Amygdala (tissue), 56 donors: ENCODE results near the gene DUSP7.
"Not testable (repeated sequence)": the region's sequence is repeated elsewhere in the genome, so short reads cannot be mapped to it uniquely, and the experiment has no call there.

Experiments
- DNase-seq, 56 donors: peaks; one replicate each; lab custom pipeline; 2025; lab: John Stamatoyannopoulos, UW

DUSP7 gene

DNA sequence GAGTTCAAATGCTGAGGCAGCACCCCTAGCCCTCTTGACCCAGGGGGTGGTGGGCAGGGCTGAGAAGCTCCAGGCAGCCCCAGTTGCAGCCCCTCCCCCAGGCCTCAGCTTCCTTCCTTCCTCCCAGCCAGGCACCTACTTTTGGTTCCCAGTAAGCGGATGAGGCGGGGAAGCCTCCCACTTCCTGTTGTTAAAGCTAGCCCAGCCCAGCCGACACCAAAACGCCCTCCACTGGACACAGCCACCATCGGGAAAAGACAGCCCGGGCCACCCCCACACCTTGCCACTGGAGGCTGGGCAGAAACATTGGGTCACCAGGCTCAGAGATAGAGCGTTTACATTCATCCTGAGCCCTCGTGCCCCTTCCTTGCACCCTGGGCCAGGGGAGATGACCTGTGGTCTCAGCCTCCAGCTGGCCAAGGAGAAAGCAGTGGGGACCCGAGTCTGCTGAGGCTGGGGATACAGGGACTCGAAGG lies 3.5 kb downstream of the DUSP7 start:
- peak in 52 of 56 donors; percentile 30 to 86 (median 70) for DNase-seq

DNA sequence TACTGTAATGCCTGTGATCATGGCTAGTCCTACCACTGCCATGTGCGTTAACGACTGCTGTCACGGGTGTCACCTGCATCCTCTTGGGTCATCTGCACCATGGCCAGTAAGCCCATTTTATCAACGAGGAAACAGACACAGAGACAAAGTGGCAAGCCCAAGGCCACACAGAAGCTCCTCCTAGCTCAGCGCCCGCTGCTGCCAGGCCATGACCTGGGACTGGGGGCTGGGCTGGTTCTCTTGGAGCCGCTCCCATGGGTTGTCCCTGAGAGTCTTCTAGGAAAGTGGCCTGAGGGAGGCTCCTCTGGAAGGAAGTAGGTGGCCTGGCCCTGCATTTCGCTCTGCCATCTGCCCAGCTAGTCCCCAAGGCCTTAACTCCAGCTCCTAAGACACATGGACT lies 4.9 kb downstream of the DUSP7 start:
- DNase-seq: no peak

DNA sequence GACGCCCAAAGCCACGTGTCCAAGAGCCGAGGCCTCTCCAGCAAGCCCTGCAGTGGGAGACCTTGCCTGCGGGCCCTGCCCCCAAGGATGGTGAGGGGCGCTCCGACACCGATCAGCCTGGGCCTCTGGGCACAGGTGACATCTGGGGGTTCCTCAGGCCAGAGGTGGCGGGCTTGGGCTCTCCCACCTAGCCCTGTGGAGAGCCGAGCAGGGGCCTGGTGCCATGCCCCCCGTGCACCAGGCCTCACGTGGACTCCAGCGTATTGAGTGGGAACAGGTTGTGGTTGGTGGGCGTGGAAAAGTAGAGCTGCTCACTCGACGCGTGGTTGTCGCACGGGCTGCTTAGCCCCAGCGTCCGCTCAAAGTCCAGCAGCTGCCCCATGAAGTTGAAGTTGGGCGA lies 5.8 kb downstream of the DUSP7 start:
- no peak for DNase-seq

DNA sequence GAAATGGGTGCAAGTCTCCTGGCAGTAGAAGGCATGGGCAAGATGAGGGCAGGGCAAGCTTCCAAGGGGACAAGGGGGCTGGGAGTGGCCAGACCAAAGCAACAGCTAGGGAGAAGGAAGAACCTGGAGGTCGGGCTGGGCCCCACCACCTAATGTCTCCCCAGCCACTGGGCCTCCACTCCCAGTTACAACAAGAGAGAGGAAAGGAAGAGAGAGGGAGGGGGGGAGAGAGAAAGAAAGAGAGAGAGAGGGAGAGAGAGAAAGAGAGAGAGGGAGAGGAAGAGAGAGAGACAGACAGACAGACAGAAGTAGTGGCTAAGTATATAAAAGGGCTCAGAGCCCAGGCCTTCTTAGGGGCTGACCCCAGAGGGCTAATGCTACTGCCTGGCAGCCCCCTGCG lies 6.9 kb downstream of the DUSP7 start:
- no peak for DNase-seq

DNA sequence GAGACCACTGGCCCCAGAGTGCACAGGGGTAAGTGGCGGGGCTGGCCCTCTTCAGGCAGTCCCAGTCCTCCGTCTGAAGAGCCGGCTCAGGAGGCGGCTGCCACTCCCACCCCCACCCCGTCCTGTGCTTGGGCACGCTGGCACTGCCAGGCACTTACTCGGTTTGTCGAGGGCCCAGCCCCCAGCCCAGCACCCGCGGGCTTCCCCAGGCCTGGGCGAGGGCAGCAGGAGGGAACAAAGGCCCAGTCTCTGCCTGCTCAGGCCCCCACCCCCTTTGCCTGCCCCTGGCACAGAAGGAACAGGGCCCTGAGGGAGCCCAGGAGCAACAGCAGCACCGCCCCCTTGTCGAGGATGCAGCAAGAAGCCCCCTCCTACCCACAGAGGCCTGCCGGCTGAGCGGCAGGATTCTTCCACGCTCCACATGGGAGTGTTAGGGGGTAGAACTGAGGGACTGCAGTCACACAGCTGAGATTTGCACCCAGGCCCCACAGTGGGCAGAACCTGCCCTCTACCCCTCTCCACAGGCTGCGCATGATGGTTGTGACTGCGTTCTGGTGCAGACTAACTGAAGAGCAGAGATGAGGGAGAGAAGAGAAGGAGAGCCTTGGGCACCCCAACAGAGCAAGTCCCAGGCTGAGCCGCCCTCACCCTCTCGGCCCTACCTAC lies 8.9 kb downstream of the DUSP7 start:
- peak in 54 of 56 donors; percentile 41 to 96 (median 86) for DNase-seq

DNA sequence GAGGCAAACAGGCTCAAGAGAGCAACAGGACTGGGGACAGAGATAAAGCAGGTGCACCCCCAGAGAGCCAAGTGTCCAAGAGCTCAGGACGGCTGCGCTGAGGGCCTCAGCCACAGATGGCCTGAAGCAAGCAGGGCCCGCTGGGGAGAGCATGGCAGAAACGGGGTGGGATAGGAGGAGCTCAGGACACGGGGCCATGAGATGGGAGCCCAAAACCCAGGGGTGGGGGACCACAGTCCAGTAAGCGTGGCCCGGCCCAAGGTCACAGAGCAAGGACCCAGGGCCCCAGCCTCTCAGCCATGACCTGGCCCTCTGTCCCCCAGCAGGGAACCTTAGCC lies 9.5 kb downstream of the DUSP7 start:
- peak in 4 of 56 donors; percentile 62 to 74 (median 66) for DNase-seq

DNA sequence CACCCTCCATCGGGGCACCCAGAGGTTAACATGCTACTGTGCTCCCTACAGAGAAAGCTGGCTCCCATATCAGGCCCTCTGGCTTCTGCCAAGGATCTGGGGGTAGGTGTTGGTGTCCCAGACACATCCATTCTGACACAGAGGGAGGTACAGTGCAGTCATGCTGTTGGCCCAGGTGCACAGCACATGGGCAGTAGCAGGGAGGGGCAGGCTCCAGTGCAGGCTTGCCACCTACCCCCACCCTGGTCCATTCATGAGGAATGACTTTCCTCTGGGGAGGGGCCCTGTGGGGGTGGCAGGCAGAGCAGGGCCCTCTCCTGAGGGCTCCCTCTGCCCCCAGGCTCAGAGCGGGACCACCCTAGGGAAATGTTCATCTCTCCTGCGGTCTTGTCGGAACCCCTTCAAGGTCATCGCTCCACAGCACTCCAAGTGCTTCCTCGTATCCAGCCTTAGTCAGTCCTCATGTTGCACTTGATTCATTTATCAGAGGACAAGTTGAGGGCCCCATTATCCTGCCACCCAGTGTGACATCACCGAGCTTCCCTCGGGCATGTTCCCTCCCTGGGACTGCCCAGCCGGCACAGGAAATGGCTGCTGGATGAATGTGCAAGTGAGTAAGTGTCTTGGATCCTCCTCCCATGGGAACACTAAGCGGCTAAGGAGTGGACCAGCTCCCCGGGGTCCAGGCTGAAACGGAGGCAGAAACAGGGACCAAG lies 10.0 kb downstream of the DUSP7 start:
- DNase-seq: peak in 32 of 56 donors; percentile 30 to 74 (median 58)

DNA sequence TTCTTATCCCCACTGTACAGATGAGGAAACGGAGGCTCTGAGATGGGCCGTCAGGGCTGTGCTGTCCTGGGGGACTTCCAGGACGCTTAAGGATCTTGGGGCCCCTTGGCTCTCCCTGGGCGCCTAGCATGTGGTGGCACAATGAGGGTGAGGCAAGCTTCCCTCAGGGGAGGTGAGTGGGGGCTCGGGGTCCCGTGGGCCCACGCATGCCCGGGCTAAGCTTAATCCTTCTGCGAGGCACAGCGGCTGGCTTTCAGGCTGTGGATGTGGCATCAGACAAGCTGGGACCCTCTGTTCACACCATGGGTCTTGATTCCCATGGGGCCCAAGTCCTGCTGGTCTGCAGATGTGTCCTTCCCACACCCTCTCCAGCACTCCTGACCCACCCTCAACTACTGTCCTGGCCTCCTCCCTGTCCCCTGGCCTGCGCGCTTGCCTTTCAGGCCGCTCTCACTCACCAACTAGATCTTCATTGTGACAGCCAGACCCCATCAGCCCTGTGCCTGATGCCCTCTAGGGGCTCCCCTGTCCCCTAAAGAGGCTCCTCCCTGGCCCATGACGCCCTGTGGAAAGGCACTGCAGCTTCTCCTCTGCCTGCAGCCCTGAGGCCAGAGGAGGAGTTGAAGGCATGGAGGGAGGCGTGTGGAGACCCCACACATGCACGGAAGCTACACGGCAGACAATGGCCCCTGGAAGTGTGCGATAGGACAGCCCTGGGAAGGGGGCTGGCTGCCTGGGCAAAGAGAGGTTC lies 11.3 kb downstream of the DUSP7 start:
- peak in 1 of 56 donors; percentile 23 for DNase-seq

DNA sequence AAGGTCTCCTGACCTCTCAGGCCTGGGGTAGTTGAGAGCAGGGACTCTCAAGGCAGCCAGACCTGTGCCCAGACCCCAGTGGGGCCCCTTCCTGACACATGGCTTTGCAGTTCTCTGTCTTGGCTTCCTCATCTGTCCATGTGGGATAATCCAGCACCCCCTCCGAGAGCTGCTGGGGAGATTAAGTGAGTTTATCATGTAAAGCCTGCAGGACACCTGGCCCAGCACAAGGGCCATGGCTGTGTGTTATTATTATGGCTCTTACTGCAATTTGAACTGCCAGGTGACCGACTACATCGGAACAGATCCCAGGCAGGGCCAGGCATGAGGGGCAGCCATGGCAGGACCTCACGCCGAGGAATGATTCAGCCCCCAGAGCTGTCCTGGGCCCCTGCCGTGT lies 12.6 kb downstream of the DUSP7 start:
- no peak for DNase-seq

DNA sequence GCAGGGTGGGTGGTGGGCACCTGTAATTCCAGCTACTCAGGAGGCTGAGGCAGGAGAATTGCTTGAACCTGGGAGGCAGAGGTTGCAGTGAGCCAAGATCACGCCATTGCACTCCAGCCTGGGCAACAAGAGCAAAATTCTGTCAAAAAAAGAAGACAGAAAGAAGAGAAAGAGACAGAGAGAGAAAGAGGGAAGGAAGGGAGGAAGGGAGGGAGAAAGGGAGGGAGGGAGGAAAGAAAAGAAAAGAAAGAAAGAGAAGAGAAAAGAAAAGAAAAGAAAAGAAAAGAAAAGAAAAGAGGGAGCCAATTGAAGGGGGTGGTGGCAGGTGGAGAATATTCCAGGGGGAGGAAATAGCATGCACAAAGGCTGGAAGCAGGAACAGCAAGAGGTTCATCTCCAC lies 13.3 kb downstream of the DUSP7 start:
- DNase-seq: not testable (repeated sequence)

DNA sequence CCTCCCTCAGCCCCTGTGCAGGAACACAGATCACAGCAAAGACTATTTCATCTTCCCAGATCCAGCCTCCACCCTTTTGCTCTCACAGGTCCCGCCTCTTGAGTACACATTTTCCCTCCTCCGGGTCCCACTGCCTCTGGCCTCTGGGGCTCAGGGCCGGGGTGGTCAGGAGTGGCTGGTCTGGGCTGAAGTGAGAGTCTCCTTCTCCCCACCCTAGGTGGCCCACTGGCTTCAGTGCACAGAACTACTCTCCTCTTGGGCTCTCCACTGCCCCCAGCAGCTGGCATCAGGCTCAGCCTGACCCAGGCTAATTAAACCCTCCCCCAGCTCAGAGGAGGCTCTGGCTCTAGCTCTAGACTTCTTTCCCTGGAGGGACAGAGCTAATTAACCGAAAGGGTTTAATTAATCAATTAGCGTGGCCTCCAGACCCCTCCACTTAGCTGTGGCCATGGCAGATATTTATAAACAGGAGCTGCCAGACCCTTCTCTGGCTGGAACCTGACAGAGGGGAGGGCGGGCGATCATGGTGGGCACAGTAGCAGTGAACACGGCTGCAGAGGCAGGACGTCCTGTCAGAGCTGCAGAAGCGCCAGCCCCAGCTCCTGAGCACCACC lies 15.1 kb downstream of the DUSP7 start:
- peak in 51 of 56 donors; percentile 24 to 90 (median 68) for DNase-seq

DNA sequence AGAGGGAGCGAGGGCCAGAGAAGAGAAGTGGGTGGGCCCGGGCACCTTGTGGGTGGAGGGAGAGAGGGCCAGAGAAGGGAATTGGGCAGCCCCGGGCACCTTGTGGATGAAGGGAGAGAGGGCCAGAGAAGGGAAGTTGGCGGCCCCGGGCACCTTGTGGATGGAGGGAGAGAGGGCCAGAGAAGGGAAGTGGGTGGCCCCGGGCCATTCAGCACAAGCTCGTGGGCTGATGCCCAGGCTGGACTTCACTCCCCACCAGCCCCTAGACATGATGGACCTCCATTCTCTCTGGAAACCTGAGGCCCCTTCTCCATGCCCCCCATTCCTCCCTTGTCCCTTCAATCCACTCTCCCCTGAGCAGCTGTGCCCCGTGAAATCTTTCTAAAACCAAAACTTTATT lies 15.8 kb downstream of the DUSP7 start:
- DNase-seq: peak in 5 of 56 donors; percentile 25 to 59 (median 32)

DNA sequence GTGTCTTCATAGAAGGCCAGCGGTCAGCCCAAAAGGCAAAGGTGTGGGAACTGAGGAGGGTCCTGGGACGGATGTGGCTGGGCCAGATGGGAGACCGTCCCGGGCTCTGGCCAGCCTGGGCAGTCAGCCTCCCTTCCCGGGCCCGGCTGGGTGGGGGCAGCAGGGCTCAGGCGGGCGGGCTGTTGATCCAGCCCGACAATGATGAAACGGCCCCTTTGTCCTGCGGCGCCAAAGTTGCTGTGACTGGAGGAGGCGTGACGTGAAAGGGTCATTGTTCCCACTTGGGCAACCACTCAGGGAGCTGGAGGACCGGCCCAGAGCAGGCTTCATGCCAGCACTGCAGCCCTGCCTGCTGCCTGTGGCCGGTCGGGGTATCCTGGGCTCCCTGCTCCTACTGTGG lies 16.5 kb downstream of the DUSP7 start:
- DNase-seq: peak; percentile 47 to 99 (median 95)

DNA sequence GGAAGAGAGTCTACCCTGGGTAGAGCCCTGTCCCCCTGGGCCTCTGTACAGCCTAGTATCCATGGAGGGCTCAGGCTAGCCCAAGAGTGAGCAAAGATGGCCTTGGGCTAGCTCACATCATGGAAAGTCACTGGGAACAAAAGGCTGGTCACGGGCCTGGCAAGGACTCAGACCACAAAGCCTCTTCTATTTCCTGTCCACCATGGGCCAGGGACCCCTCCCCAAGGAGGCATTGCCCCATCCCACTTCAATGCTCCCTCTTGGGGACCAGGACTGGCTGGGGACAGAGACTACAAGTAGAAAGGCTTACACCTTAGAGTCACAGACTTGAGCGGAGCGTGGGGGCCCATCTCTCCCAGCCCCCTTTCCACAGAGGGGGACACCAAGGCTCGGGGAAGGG lies 16.9 kb downstream of the DUSP7 start:
- DNase-seq: peak in 23 of 56 donors; percentile 38 to 88 (median 69)

DNA sequence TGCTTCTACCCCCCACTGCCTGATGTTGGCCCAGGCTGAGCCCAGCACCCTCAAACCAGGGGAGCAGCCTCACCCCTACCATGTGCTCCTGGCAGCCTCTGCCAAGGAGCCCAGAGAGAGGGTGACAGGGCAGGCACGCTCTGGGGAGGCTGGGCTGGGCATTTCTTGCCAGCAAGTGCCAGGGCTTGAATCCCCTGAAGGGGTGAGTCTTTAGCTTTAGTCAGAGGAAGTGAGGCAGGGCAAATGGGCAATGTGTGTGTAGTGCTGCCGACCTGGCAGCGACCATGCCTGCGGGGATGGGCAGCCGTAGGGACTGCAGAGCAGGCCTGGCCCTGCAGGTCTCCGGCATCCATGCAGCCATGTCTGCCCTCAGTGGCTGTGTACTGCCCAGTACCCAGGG lies 18.1 kb downstream of the DUSP7 start:
- DNase-seq: peak in 5 of 56 donors; percentile 15 to 45 (median 33)

DNA sequence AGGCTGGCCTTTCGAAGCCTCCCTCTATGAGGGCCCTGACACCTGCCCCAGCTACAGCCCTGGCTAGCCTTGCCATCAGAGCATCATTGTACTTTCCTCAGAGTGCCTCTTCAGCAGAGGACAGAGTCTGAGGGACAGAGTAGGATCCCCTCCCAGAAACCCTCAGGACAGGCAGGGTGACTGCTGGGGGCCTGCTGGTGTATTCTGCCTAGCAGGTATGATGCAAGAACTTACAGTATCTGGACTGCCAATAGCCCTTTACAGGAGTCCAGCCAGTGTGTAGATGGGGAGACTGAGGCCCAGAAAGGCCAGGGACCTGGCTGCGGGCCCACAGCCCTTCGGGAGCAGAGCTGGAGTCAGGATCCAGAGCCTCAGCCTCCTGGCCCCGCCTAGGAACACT lies 19.1 kb downstream of the DUSP7 start:
- DNase-seq: no peak

DNA sequence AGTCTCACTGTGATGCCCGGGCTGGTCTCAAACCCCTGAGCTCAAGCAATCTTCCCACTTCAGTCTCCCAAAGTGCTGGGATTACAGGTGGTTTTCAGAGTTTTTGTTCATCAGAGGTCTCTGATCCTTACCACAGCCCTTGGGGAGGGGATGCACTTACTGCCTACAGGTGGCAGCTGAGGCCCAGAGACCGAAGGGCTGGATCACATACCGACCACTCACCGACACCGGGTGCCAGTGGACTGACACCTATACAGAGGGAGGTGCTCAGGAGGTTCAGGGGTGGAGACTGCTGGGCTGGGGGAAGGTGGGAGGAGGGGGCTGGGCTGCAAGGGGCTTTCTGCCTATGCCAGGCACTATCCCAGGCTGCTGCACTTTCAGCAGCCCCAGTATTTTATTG lies 19.5 kb downstream of the DUSP7 start:
- no peak for DNase-seq

DNA sequence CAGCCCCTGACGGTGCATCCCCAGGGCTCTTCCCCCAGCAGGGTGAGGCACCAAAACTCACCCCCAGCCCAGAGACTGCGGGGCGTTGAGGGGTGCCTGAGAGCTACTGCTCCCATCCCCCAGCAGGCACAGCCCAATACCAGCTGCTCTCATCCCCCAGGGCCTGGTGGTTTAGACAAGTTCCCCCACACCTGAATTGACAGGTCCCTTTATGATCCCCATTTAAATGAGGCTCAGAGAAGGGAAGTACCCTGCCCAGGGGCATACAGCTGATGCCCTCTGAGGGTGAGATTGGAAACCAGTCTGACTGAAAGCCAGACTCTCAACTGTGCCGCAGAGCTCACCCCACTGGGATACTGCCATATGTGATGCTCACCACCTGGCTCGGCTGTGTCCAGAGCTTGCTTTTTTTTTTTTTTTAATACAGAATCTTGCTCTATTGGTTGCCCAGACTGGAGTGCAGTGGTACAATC lies 20.1 kb downstream of the DUSP7 start:
- no peak for DNase-seq

DNA sequence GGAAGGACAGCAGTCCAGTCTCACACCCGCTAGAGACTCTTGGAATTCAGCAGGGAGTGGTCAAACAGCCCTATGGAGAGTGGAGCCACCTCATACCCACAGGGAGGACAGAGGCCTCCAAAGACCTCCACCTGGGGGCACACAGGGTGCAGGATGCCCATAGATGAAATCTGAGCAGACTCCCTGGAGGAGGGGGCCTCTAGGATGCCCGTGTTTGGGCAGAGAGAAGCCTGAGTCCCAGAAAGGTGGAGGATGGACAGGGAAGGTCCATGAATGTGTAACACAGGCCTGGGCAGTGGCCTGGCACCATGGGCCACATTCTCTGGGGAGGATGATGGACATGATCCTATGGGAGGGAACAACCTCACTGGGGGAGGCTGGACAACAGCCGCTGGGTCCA lies 21.7 kb downstream of the DUSP7 start:
- no peak for DNase-seq

DNA sequence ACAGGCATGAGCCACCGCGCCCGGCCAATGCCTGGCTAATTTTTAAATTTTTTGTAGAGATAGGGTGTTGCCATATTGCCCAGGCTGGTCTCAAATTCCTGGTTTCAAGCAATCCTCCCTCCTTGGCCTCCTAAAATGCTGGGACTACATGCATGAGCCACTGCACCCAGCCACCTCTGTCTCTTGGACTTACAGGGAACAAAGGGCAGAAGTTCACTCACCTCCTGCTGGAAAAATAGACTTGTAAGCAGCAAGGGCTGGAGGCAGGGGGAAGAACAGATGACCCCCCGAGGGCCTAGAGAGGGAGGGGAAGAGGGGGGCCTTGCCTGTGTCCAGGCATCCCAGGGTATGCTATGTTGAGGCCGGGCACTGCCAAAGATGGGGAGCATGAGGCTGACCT lies 22.2 kb downstream of the DUSP7 start:
- no peak for DNase-seq

DNA sequence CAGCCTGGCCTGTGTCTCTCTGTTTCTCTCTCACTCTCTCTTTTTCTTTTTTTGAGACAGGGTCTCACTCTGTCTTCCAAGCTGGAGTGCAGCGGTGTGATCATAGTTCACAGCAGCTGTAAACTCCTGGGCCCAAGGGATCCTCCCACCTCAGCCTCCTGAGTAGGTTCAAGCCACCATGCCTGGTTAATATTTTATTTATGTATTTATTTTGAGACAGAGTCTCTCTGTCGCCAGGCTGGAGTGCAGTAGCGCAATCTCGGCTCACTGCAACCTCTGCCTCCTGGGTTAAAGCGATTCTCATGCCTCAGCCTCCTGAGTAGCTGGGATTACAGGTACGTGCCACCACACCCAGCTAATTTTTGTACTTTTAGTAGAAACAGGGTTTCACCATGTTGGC lies 22.6 kb downstream of the DUSP7 start:
- not testable (repeated sequence) for DNase-seq
